ENCODE results near the gene ZNF511.

DNA sequence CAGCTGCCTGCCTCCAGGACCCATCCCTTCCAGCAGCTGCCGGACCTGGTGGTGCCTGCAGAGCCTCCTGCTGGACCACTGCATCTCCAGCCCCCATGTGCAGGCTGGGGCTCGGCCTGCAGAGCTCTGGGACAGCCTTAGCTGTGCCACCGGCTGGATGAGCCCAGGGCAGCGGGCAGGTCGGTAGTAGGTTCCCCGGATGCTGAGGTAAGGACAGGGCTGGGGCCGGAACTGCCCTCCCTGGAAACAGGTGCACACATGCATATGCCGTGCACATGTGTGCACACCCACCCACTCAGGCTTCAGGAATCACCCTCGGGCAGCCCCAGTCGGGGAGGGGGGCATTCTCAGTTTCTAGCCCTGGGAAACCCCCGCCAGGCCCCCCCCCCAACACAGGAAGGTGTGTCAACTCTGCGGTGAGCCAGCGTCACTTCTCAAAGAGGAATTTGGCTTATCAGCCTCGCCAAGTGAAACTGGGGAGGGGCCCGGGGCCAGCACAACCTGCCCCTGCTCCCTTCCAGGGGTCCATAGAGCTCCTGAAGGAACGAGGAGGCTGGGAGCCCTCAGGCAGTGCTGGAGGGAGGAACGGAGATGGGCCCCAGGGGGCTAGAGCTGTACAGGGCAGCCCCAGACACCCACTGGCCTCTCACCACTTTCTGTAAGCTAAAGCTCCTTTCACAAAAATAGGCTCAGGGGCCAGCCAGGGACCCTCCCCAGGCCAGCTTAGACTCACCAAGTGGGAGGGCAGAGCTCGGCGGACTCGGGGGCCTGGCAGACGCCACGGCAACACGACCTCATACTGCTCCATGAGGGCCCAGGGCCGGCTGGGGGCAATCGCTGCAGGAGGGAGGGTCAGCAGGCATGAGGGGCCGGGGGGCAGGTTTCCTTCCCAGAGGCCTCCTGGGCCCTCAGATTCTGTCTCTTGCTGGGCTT is 33.7 kb upstream of the ZNF511 start:
- TF ChIP-seq, protein P1, sequence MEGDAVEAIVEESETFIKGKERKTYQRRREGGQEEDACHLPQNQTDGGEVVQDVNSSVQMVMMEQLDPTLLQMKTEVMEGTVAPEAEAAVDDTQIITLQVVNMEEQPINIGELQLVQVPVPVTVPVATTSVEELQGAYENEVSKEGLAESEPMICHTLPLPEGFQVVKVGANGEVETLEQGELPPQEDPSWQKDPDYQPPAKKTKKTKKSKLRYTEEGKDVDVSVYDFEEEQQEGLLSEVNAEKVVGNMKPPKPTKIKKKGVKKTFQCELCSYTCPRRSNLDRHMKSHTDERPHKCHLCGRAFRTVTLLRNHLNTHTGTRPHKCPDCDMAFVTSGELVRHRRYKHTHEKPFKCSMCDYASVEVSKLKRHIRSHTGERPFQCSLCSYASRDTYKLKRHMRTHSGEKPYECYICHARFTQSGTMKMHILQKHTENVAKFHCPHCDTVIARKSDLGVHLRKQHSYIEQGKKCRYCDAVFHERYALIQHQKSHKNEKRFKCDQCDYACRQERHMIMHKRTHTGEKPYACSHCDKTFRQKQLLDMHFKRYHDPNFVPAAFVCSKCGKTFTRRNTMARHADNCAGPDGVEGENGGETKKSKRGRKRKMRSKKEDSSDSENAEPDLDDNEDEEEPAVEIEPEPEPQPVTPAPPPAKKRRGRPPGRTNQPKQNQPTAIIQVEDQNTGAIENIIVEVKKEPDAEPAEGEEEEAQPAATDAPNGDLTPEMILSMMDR (conservative IDR thresholded peaks at IDR 0.05), result no peak
- TF ChIP-seq ZFX (IDR thresholded peaks at IDR 0.05), result no peak
